WTC11 (cell line): ENCODE measurements around the gene TSPAN18. TPM values are rescaled to one million over a fixed set of nuclear protein-coding genes. Genes with fewer than 3 reads are reported as not detected.

Source experiments
- ATAC-seq: fragments of 200-7000 bp; cut with Tn5 transposase; 2 replicates; pipeline ENCODE4 v1.10.0; 2021; ENCODE audit warnings: mild to moderate bottlenecking, moderate library complexity
- CTCF ChIA-PET: fragments of 300-600 bp; sonication (Branson Sonifier 250); formaldehyde crosslinking; loops from one replicate; lab custom pipeline; 2021; ENCODE audit warnings: antibody characterized with exemption; lab: Charles Lee
- POLR2A ChIA-PET: fragments of 350-600 bp; sonication (Branson Sonifier 250); formaldehyde crosslinking; loops from one replicate; lab custom pipeline; 2021; ENCODE audit warnings: antibody characterized with exemption; lab: Charles Lee
- DNase-seq: peaks from one replicate; pipeline ENCODE4 v3.0.0; 2021; ENCODE audit warnings: low spot score
- H3K27ac Mint-ChIP-seq: 2 replicates; pipeline ENCODE4 v1.8.0; 2021; ENCODE audit warnings: mixed read lengths
- H3K27me3 Mint-ChIP-seq: 2 replicates; pipeline ENCODE4 v1.8.0; 2021; ENCODE audit warnings: low read depth, mild to moderate bottlenecking, moderate library complexity, mixed read lengths
- H3K36me3 Mint-ChIP-seq: 2 replicates; pipeline ENCODE4 v1.8.0; 2021; ENCODE audit warnings: mixed read lengths
- H3K4me1 Mint-ChIP-seq: 2 replicates; pipeline ENCODE4 v1.8.0; 2022; ENCODE audit warnings: mixed read lengths
- H3K4me3 Mint-ChIP-seq: 2 replicates; pipeline ENCODE4 v1.8.0; 2021; ENCODE audit warnings: mild to moderate bottlenecking, moderate library complexity, mixed read lengths
- H3K9me3 Mint-ChIP-seq: 2 replicates; pipeline ENCODE4 v1.8.0; 2021; ENCODE audit warnings: mixed read lengths
- ATF1 ChIP-seq: sonication (generic); formaldehyde crosslinking; IDR thresholded peaks from 2 replicates; pipeline ENCODE4 v1.8.1; 2023; ENCODE audit warnings: mild to moderate bottlenecking, moderate library complexity, missing genetic modification reagents
- CBFB ChIP-seq: sonication (generic); formaldehyde crosslinking; IDR thresholded peaks from 2 replicates; pipeline ENCODE4 v1.8.1; 2022; ENCODE audit warnings: mild to moderate bottlenecking, low read depth, missing genetic modification reagents
- ESRRA ChIP-seq: sonication (generic); formaldehyde crosslinking; IDR thresholded peaks from 2 replicates; pipeline ENCODE4 v1.8.1; 2022; ENCODE audit warnings: mild to moderate bottlenecking, missing genetic modification reagents, borderline replicate concordance
- FOXK1 ChIP-seq: sonication (generic); formaldehyde crosslinking; IDR thresholded peaks from 2 replicates; pipeline ENCODE4 v1.8.0; 2022; ENCODE audit warnings: mild to moderate bottlenecking, moderate library complexity, missing genetic modification reagents
- GRHL2 ChIP-seq: fragments of 250-450 bp; sonication (Bioruptor Pico); IDR thresholded peaks from 2 replicates; pipeline ENCODE4 v1.8.0; 2022; ENCODE audit warnings: mild to moderate bottlenecking, moderate library complexity; ENCODE audit not compliant: insufficient replicate concordance, severe bottlenecking
- JUN ChIP-seq: sonication (generic); formaldehyde crosslinking; IDR thresholded peaks from 2 replicates; pipeline ENCODE4 v1.8.0; 2023; ENCODE audit warnings: mild to moderate bottlenecking, missing genetic modification reagents
- MXD4 ChIP-seq: fragments of 250-450 bp; sonication (Bioruptor Pico); IDR thresholded peaks from 2 replicates; pipeline ENCODE4 v1.8.0; 2021; ENCODE audit warnings: mild to moderate bottlenecking, moderate library complexity, borderline replicate concordance
- NFATC4 ChIP-seq: fragments of 250-450 bp; sonication (Bioruptor Pico); IDR thresholded peaks from 2 replicates; pipeline ENCODE4 v1.9.0; 2021; ENCODE audit warnings: mild to moderate bottlenecking
- NFE2L1 ChIP-seq: sonication (generic); formaldehyde crosslinking; IDR thresholded peaks from 2 replicates; pipeline ENCODE4 v1.8.1; 2023; ENCODE audit warnings: missing genetic modification reagents
- NR1H2 ChIP-seq: sonication (generic); formaldehyde crosslinking; IDR thresholded peaks from 2 replicates; pipeline ENCODE4 v1.9.0; 2021; ENCODE audit warnings: mild to moderate bottlenecking, moderate library complexity, missing genetic modification reagents
- PRRX2 ChIP-seq: fragments of 250-450 bp; sonication (Bioruptor Pico); IDR thresholded peaks from 2 replicates; pipeline ENCODE4 v1.8.0; 2021; ENCODE audit warnings: mild to moderate bottlenecking
- RELA ChIP-seq: sonication (generic); formaldehyde crosslinking; IDR thresholded peaks from 2 replicates; pipeline ENCODE4 v1.8.1; 2022; ENCODE audit warnings: missing genetic modification reagents, mild to moderate bottlenecking, borderline replicate concordance
- TEAD1 ChIP-seq: sonication (generic); formaldehyde crosslinking; IDR thresholded peaks from 2 replicates; pipeline ENCODE4 v1.8.0; 2022; ENCODE audit warnings: mild to moderate bottlenecking, missing genetic modification reagents
- total RNA-seq: library from RNA; stranded (reverse); gene quantifications from 3 replicates; pipeline ENCODE4 v1.2.3, GENCODE V29; 2021
- TF ChIP-seq, protein P1 (sequence below): sonication (generic); formaldehyde crosslinking; conservative IDR thresholded peaks from 2 replicates; pipeline ENCODE4 v1.8.1; 2023; ENCODE audit warnings: mild to moderate bottlenecking, low read depth, missing genetic modification reagents, moderate library complexity
- TF ChIP-seq, protein P2 (sequence below): sonication (generic); formaldehyde crosslinking; IDR thresholded peaks from 2 replicates; pipeline ENCODE4 v1.8.0; 2022; ENCODE audit warnings: missing genetic modification reagents
- TF ChIP-seq, protein P3 (sequence below): fragments of 250-450 bp; sonication (Bioruptor Pico); IDR thresholded peaks from 2 replicates; pipeline ENCODE4 v1.9.0; 2021; ENCODE audit warnings: mild to moderate bottlenecking

TSPAN18 gene
- total RNA-seq, 1 experiment from 2014 or later: 44.7 TPM

DNA sequence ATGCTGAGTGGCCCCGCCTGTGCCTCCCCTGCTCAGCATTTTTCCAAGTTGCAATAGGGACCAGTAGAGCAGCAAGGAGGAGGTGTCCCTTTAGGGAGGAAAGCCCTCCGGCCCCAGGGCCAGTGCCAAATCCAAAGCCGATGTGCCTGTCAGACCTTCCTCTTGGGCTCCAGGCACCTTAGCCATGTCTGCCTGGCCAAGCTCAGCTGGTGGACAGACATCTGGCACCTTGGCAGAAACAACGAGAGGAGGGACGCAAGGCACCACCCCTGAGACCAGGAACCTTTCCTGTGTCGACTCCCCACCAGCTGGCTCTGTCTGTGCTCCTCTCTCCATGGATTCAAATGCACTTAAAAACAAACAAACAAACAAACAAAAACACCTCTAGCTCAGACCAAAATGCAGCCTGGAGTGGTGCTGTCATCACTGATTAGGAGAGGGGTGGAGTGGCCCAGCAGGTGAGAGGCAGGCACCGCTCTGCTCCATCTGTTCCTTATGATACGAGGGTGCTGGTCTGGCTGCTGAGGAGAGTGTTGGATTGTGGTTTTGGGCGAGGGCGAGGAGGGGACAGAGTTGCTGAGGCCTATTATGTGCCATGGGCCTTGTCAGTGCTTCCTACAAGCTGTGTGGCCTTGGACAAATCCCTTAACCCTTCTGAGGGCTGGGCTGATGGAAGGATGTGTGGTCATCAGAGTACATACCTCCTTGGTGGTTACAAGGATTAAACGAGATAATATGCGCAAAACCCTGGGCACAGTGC lies 177.7 kb downstream of the TSPAN18 start:
- POLR2A ChIA-PET: no interaction called here
- TF ChIP-seq, protein P1, sequence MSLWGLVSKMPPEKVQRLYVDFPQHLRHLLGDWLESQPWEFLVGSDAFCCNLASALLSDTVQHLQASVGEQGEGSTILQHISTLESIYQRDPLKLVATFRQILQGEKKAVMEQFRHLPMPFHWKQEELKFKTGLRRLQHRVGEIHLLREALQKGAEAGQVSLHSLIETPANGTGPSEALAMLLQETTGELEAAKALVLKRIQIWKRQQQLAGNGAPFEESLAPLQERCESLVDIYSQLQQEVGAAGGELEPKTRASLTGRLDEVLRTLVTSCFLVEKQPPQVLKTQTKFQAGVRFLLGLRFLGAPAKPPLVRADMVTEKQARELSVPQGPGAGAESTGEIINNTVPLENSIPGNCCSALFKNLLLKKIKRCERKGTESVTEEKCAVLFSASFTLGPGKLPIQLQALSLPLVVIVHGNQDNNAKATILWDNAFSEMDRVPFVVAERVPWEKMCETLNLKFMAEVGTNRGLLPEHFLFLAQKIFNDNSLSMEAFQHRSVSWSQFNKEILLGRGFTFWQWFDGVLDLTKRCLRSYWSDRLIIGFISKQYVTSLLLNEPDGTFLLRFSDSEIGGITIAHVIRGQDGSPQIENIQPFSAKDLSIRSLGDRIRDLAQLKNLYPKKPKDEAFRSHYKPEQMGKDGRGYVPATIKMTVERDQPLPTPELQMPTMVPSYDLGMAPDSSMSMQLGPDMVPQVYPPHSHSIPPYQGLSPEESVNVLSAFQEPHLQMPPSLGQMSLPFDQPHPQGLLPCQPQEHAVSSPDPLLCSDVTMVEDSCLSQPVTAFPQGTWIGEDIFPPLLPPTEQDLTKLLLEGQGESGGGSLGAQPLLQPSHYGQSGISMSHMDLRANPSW: no peak
- no peak for TF ChIP-seq NFATC4 (CRISPR knock-in tag)
- TF ChIP-seq GRHL2 (CRISPR knock-in tag): no peak
- TF ChIP-seq PRRX2 (CRISPR knock-in tag): no peak
- no peak for TF ChIP-seq NR1H2 (CRISPR knock-in tag)
- Mint-ChIP-seq H3K27ac (peak overlapping the region; percentile 2), H3K4me1 (peaks cover 41% of the 10 kb centered on the region), H3K27me3 (no peaks in the 10 kb centered on the region), H3K4me3 (no peak overlapping the region), H3K9me3 (0 out of 2 replicates have a peak, but pooled peaks cover 3% of the 10 kb centered on the region), H3K36me3 (no peaks in the 10 kb centered on the region)
- ATAC-seq (no peak), DNase-seq (no peak)
- CTCF ChIA-PET: interaction anchor here (0.9 to 1.9 kb wide), 5 partner anchors 10 to 345 kb away, joined by 3 to 7 read pairs (median 3); no protein-coding TSS in a partner anchor

DNA sequence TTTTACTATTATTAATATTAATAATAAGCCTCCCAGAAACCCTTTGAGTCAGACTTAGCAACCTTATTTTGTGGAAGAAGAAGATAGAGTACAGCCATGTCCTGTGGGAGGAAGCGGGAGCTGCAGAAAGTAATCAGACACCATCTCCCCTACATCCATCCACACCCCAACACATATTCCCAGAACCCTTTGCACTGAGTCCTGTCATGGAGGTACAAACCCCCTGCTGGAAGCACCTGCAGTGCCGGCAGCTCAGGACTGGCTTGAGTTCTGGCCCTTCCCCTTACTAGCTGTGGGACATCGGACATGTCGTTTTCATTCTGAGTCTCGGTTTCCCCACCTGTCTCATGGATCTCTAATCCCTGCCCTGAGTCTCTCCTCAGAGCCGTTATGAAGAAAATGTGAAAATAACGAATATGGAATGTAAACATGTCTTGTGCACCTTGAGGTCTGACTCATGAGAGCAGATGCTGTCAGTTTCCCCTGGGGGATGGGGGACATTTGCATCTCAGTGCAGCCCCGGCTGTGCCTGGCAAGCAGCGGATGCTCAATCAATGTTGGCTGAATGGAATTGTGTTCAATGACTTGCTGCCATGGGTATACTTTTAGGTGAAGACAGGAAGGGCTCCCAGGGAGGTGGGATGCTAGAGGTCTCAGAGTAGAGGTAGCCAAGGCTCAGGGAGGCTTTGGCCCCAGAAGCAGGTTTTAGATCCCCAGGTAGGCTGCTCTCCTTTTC lies 178.5 kb downstream of the TSPAN18 start:
- H3K27ac Mint-ChIP-seq: peak overlapping the region; percentile 51
- peak; percentile 61 for ATAC-seq
- no peaks in the 10 kb centered on the region for H3K9me3 Mint-ChIP-seq
- DNase-seq: no peak
- TF ChIP-seq ATF1 (CRISPR knock-in tag): no peak
- peak; percentile 52; the same call in 1 of the 2 replicates for TF ChIP-seq FOXK1
- no peak for TF ChIP-seq CBFB (CRISPR knock-in tag)
- TF ChIP-seq, protein P1: no peak
- TF ChIP-seq, all 79 proteins: peak for 1
- Mint-ChIP-seq H3K4me1 (peaks cover 39% of the 10 kb centered on the region), H3K27me3 (no peaks in the 10 kb centered on the region), H3K36me3 (no peaks in the 10 kb centered on the region), H3K4me3 (no peak overlapping the region)
- ChIA-PET CTCF (interaction anchor here (0.9 to 1.7 kb wide), 4 partner anchors 32 to 346 kb away, joined by 3 to 4 read pairs (median 4); no protein-coding TSS in a partner anchor), POLR2A (no interaction called here)

DNA sequence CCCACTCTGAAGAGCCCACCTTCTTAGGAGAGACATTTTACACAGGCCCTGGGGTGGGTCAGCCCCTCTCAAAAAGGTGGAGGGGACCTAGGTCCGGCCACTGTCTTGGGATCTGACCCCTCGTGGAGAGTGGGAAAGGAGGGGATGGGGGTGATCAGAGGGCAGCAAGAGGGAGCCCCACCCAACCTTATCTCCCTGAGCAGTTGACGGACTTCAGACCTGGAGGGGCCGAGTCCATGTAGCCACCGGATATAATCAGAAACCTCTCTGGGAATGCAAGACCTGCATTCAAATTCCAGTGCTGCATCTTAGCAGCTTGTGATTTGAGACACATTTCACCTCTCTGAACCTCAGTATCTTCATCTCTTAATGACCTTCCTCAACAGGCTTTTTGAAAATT lies 179.9 kb downstream of the TSPAN18 start:
- CTCF ChIA-PET: interaction anchor here (0.6 to 1.7 kb wide), 4 partner anchors 108 to 289 kb away, joined by 3 to 4 read pairs (median 3); no protein-coding TSS in a partner anchor
- Mint-ChIP-seq H3K27ac (no peak overlapping the region), H3K4me1 (peaks cover 47% of the 10 kb centered on the region), H3K4me3 (no peak overlapping the region), H3K27me3 (no peaks in the 10 kb centered on the region), H3K36me3 (no peaks in the 10 kb centered on the region)
- POLR2A ChIA-PET: no interaction called here
- no peak for DNase-seq
- ATAC-seq: no peak
- TF ChIP-seq NFE2L1 (CRISPR knock-in tag): no peak
- TF ChIP-seq, all 79 proteins: peak for 0
- no peaks in the 10 kb centered on the region for H3K9me3 Mint-ChIP-seq

DNA sequence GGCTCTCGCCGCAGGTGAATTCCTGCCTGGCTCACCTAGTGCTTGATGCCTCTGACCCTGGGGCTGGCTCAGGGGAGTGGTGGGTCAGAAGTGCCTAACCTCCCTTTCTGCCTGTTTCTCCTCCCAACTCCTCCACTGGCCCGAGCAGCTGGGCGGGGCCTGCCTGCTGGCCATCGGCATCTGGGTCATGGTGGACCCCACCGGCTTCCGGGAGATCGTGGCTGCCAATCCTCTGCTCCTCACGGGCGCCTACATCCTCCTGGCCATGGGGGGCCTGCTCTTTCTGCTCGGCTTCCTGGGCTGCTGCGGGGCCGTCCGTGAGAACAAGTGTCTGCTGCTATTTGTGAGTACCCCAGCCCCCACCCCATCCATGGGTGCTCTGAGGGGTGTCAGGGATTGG lies 182.8 kb downstream of the TSPAN18 start:
- no peaks in the 10 kb centered on the region for H3K9me3 Mint-ChIP-seq
- no peaks in the 10 kb centered on the region for H3K36me3 Mint-ChIP-seq
- ChIA-PET POLR2A (no interaction called here), CTCF (interaction anchor here (0.5 to 8.2 kb wide), 2 partner anchors 19 to 123 kb away, joined by 7 to 135 read pairs; no protein-coding TSS in a partner anchor)
- DNase-seq (no peak), ATAC-seq (no peak)
- H3K27me3 Mint-ChIP-seq: no peaks in the 10 kb centered on the region
- H3K4me3 Mint-ChIP-seq: no peak overlapping the region
- H3K27ac Mint-ChIP-seq: peak overlapping the region; percentile 27; the same call in 1 of the 2 replicates
- H3K4me1 Mint-ChIP-seq: peaks cover 51% of the 10 kb centered on the region
- no peak for TF ChIP-seq MXD4 (CRISPR knock-in tag)
- TF ChIP-seq JUN (CRISPR knock-in tag): no peak
- TF ChIP-seq TEAD1 (CRISPR knock-in tag): no peak
- TF ChIP-seq ESRRA: no peak
- TF ChIP-seq, protein P2, sequence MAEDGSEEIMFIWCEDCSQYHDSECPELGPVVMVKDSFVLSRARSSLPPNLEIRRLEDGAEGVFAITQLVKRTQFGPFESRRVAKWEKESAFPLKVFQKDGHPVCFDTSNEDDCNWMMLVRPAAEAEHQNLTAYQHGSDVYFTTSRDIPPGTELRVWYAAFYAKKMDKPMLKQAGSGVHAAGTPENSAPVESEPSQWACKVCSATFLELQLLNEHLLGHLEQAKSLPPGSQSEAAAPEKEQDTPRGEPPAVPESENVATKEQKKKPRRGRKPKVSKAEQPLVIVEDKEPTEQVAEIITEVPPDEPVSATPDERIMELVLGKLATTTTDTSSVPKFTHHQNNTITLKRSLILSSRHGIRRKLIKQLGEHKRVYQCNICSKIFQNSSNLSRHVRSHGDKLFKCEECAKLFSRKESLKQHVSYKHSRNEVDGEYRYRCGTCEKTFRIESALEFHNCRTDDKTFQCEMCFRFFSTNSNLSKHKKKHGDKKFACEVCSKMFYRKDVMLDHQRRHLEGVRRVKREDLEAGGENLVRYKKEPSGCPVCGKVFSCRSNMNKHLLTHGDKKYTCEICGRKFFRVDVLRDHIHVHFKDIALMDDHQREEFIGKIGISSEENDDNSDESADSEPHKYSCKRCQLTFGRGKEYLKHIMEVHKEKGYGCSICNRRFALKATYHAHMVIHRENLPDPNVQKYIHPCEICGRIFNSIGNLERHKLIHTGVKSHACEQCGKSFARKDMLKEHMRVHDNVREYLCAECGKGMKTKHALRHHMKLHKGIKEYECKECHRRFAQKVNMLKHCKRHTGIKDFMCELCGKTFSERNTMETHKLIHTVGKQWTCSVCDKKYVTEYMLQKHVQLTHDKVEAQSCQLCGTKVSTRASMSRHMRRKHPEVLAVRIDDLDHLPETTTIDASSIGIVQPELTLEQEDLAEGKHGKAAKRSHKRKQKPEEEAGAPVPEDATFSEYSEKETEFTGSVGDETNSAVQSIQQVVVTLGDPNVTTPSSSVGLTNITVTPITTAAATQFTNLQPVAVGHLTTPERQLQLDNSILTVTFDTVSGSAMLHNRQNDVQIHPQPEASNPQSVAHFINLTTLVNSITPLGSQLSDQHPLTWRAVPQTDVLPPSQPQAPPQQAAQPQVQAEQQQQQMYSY (CRISPR knock-in tag): no peak
- no peak for TF ChIP-seq RELA (CRISPR knock-in tag)
- TF ChIP-seq, protein P3, sequence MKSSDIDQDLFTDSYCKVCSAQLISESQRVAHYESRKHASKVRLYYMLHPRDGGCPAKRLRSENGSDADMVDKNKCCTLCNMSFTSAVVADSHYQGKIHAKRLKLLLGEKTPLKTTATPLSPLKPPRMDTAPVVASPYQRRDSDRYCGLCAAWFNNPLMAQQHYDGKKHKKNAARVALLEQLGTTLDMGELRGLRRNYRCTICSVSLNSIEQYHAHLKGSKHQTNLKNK: no peak
